Activated CD8-positive, alpha-beta T cell treated with anti-CD3 and anti-CD28 coated beads for 36 hours (primary cell): ENCODE data around the gene LPXN. TPM values are rescaled to one million over a fixed set of nuclear protein-coding genes. Genes with fewer than 3 reads are reported as not detected.

Experiments used
- ATAC-seq: fragments of 200-7000 bp; cut with Tn5 transposase; one replicate; pipeline ENCODE4 v1.10.0; 2021; ENCODE audit warnings: mild to moderate bottlenecking, moderate library complexity
- CTCF ChIA-PET: fragments of 350-600 bp; sonication (Branson Sonifier 250); formaldehyde crosslinking; loops from one replicate; lab custom pipeline; 2021; ENCODE audit warnings: antibody characterized with exemption; lab: Charles Lee
- POLR2A ChIA-PET: fragments of 350-600 bp; sonication (Branson Sonifier 250); formaldehyde crosslinking; loops from one replicate; lab custom pipeline; 2021; ENCODE audit warnings: antibody characterized with exemption; lab: Charles Lee
- DNase-seq: peaks from one replicate; pipeline ENCODE4 v3.0.0-alpha.2; 2020
- H3K27ac Mint-ChIP-seq: one replicate; pipeline ENCODE4 v1.8.0; 2021; ENCODE audit warnings: mild to moderate bottlenecking, mixed read lengths
- H3K27me3 Mint-ChIP-seq: one replicate; pipeline ENCODE4 v1.8.0; 2021; ENCODE audit warnings: mixed read lengths
- H3K36me3 Mint-ChIP-seq: one replicate; pipeline ENCODE4 v1.8.0; 2021; ENCODE audit warnings: low read depth, mixed read lengths
- H3K4me1 Mint-ChIP-seq: one replicate; pipeline ENCODE4 v1.8.0; 2021; ENCODE audit warnings: low read depth, mixed read lengths
- H3K4me3 Mint-ChIP-seq: one replicate; pipeline ENCODE4 v1.8.0; 2021; ENCODE audit warnings: mild to moderate bottlenecking, moderate library complexity, mixed read lengths
- H3K9me3 Mint-ChIP-seq: one replicate; pipeline ENCODE4 v1.8.0; 2021; ENCODE audit warnings: mixed read lengths
- CTCF ChIP-seq: fragments of 200-600 bp; IDR thresholded peaks from one replicate; pipeline ENCODE4 v1.8.0; 2022; ENCODE audit warnings: antibody characterized with exemption, mild to moderate bottlenecking
- intact Hi-C: fragments of 100-400 bp; cut with micrococcal nuclease; formaldehyde crosslinking; loops from one replicate; pipeline ENCODE4 v1.10.0; 2022
- total RNA-seq, 2 experiments: library from RNA; stranded (reverse); gene quantifications; one replicate each; pipeline ENCODE4 v1.2.3, GENCODE V29; 2021

LPXN gene
- total RNA-seq, 2 experiments from 2014 or later: 139 TPM

GRCh38 chr11:58531865-58532341 is 43.8 kb downstream of the LPXN start:
- POLR2A ChIA-PET: interaction anchor here (0.8 kb wide), 1 partner anchor 13 kb away, joined by 3 read pairs; no protein-coding TSS in a partner anchor

GRCh38 chr11:58530236-58530635 is 45.4 kb downstream of the LPXN start:
- peaks cover 66% of the 10 kb centered on the region for H3K4me1 Mint-ChIP-seq
- ChIA-PET POLR2A (no interaction called here), CTCF (interaction anchor here (1.0 kb wide), 1 partner anchor 38 kb away, joined by 7 read pairs; no protein-coding TSS in a partner anchor)
- no peak for TF ChIP-seq CTCF
- no peaks in the 10 kb centered on the region for H3K9me3 Mint-ChIP-seq
- ATAC-seq (no peak), DNase-seq (peak; percentile 18)
- no peaks in the 10 kb centered on the region for H3K27me3 Mint-ChIP-seq
- intact Hi-C loops: no loop called here
- peaks cover 78% of the 10 kb centered on the region for H3K36me3 Mint-ChIP-seq
- peak overlapping the region; percentile 49 for H3K27ac Mint-ChIP-seq
- no peak overlapping the region for H3K4me3 Mint-ChIP-seq

More at GRCh38 chr11:58531865-58532341, 43.8 kb downstream of the LPXN start:
- no peak for DNase-seq
- Mint-ChIP-seq H3K27ac (no peak overlapping the region), H3K4me3 (no peak overlapping the region), H3K4me1 (peaks cover 69% of the 10 kb centered on the region), H3K9me3 (peaks cover 5% of the 10 kb centered on the region), H3K27me3 (no peaks in the 10 kb centered on the region), H3K36me3 (peaks cover 85% of the 10 kb centered on the region)
- intact Hi-C loops: no loop called here
- no peak for TF ChIP-seq CTCF
- ATAC-seq: no peak
- CTCF ChIA-PET: interaction anchor here (0.6 to 1.6 kb wide), 2 partner anchors 36 to 377 kb away, joined by 3 to 7 read pairs; no protein-coding TSS in a partner anchor

GRCh38 chr11:58527429-58527828 is 48.2 kb downstream of the LPXN start:
- Mint-ChIP-seq H3K36me3 (peaks cover 53% of the 10 kb centered on the region), H3K4me1 (peaks cover 68% of the 10 kb centered on the region), H3K9me3 (no peaks in the 10 kb centered on the region), H3K4me3 (no peak overlapping the region), H3K27me3 (no peaks in the 10 kb centered on the region), H3K27ac (peak overlapping the region; percentile 96)
- POLR2A ChIA-PET: no interaction called here
- CTCF ChIA-PET: interaction anchor here (4.4 kb wide), 1 partner anchor 41 kb away, joined by 35 read pairs; no protein-coding TSS in a partner anchor
- DNase-seq (no peak), ATAC-seq (no peak)
- intact Hi-C loops: no loop called here
- TF ChIP-seq CTCF: no peak

- Mint-ChIP-seq H3K9me3 (no peaks in the 10 kb centered on the region), H3K4me3 (no peak overlapping the region), H3K4me1 (peaks cover 75% of the 10 kb centered on the region), H3K27me3 (no peaks in the 10 kb centered on the region), H3K36me3 (peaks cover 51% of the 10 kb centered on the region), H3K27ac (peak overlapping the region; percentile 96)
- POLR2A ChIA-PET: interaction anchor here (2.0 kb wide), 1 partner anchor 51 kb away, joined by 11 read pairs; no protein-coding TSS in a partner anchor
- CTCF ChIA-PET: interaction anchor here (2.9 to 4.4 kb wide), 2 partner anchors 28 to 41 kb away, joined by 10 to 35 read pairs; no protein-coding TSS in a partner anchor
- no peak for ATAC-seq
- TF ChIP-seq CTCF: no peak
- intact Hi-C loops: no loop called here
- DNase-seq: no peak
Measured at GRCh38 chr11:58526721-58527120, 48.9 kb downstream of the LPXN start.

- intact Hi-C loops: loop anchor here (2.0 kb wide), 1 partner anchor 48 kb away; no protein-coding TSS in a partner anchor
- H3K9me3 Mint-ChIP-seq: no peaks in the 10 kb centered on the region
- H3K27me3 Mint-ChIP-seq: no peaks in the 10 kb centered on the region
- peak overlapping the region; percentile 96 for H3K27ac Mint-ChIP-seq
- ATAC-seq (peak; percentile 85), DNase-seq (peak; percentile 52)
- no peak for TF ChIP-seq CTCF
- peaks cover 36% of the 10 kb centered on the region for H3K36me3 Mint-ChIP-seq
- peak overlapping the region; percentile 72 for H3K4me3 Mint-ChIP-seq
- peaks cover 68% of the 10 kb centered on the region for H3K4me1 Mint-ChIP-seq
- CTCF ChIA-PET: interaction anchor here (1.0 to 4.9 kb wide), 13 partner anchors 9 to 783 kb away, joined by 3 to 35 read pairs (median 5); no protein-coding TSS in a partner anchor
- POLR2A ChIA-PET: interaction anchor here (1.0 to 2.0 kb wide), 5 partner anchors 13 to 783 kb away, joined by 3 to 11 read pairs (median 4); no protein-coding TSS in a partner anchor
Measured at GRCh38 chr11:58525037-58525614, 50.5 kb downstream of the LPXN start.
